GM18511 (cell line): ENCODE results near the gene ITGB5.
A peak's percentile ranks its signal among the peaks of the same experiment; 100 is the strongest.

Experiments used
- ATAC-seq: cut with Tn5 transposase; IDR thresholded peaks from one replicate; pipeline ENCODE4 v1.9.1; 2021; ENCODE audit warnings: mild to moderate bottlenecking, moderate library complexity; ENCODE audit not compliant: unreplicated experiment

ITGB5 gene

DNA sequence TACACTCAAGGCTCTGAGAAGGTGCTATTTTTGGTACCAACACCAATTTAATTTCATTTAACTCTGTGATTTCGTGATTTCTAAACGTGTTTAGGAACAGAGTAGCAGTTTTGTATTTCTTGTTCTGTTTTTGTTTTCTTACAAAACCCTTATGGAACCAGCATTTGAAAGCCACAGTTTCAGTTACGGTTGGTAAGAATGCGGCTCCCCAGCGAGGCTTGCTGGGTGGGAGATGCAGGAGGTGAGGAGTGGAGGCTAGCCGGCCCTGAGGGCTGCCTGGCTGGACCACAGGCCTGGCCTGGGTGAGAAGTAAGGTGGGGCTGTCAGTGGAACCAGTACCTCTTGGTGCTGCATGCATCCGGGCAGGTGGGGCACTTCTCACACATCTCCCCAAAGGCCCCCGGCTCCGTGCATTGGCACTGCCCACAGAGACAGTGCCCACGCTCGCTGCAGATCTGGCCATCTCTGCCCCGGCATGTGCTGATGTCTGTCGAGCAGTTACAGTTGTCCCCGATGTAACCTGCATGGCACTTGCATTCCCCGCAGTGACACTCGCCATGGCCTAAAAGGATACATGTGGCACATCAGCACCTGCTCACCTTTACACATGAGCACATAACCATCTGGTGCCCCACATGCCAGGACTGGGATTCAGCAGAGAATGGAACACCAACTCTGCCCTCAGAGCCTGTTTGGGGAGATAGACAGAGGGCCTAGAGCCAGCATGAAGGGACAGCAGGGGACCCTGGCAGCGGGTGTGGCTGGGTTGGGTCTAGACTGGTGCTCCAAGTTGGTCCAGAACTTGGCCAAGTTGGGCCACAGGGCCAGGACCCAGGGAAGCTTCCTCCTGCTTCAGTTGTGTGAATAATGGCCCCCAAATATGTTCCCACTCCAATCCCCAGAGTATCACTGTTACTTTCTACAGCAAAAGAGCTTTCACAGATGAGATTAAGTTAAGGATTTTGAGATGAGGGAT lies 113.5 kb downstream of the ITGB5 start:
- no peak for ATAC-seq

DNA sequence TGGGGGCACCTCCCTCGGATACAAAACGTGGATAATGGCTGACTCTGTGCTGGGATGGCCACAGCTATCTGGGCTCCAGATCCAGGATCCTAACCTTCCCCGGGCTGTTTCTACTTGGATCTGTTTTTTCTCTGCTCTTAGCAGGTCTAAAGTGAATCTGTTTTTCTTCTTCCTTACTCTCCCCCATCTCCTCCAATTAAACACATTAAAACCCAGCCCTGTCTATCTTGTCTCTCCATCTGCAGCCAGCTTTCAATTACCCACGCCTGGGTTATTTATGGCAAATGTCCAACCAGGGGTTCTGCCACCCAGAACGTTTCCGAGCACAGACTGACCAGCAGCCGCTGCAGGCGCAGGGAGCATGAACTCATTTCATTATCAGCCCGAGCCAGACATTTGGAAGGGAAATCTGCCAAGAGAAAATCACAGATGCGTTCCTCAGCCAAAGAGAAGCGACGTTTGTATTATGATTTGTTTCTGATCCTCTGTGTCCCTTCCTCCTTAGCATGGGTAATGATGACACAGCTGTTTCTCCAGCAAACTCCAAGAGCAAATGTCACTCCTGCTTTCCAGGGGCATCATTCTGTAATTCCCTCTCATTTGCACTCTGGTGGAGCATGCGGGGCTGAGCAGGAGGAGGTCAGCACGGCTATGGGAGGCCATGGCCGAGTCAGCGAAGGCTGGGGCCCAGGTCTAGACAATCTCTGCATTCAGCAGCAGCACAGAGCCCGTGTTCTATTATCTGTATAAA lies 114.9 kb downstream of the ITGB5 start:
- ATAC-seq: no peak

DNA sequence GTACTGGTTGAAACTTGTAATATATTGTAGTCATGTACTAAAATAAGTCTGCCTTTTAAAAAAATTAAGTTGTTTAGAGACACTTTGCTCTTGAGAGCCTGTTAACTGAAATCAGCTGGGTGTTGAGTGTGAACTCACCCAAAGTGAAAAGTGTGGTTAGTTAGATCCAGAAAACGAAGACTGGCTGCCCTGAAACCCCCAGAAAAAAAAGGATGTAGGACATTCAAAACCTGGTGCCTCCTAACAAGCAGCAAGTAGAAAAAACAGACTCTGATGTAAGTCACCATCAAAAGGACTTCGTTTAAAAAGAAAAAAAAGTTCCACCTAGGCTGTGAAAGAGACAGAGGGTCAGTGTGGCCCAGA lies 116.1 kb downstream of the ITGB5 start:
- ATAC-seq: no peak

GRCh38 chr3:124770336-124771082 lies 116.7 kb downstream of the ITGB5 start:
- ATAC-seq: no peak

GRCh38 chr3:124769462-124769861 lies 117.7 kb downstream of the ITGB5 start:
- no peak for ATAC-seq

DNA sequence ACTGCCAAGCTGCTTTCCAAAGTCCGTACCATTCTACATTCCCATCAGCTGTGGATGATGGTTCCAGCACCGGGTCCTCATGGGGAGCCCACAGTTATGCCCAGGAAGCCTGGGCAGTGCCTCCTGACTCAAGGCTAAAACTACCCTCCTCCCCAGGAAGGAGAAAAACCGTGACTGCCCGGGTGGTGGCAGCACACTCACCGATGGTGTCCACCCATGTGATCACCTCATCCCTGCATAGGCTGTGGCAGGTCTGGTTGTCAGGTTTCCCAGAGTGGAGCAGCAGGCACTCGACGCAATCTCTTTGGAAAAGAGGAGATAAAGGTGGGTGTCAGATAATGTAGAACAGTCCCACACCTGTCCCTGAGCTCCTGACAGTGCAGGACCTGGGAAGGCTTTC lies 118.4 kb downstream of the ITGB5 start:
- ATAC-seq: peak; percentile 51

DNA sequence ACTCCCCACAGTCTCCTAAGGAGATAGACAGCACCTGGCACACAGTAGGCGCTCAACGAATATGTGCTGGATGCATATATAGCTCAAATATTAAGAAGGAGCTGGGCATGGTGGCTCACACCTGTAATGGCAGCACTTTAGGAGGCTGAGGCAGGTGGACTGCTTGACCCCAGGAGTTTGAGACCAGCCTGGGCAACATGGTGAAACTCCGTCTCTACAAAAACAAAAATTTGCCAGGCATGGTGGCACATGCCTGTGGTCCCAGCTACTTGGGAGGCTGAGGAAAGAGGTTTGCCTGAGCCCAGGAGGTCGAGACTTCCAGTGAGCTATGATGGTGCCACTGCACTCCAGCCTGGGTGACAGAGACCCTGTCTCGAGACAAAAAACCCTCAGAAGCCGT lies 119.5 kb downstream of the ITGB5 start:
- no peak for ATAC-seq

DNA sequence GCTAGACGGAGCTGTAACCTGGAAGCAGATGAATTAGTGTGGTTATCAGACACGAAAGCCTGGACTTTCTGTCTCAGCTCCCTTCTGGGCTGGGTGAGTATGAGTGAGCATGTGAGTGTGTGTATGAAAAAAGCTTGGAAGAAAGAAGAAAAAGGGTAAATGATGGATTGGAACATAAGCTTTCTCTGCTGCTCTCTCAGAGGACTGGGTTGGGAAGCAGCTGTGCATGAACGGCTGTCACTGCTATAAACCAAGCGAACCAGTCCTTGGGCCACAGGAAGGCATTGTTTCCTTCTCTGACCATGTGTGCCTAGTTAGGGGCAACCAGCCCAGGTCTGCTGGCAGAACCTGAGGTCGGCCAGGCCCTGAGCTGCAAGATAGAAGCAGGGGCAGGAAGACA lies 119.9 kb downstream of the ITGB5 start:
- ATAC-seq: no peak

- ATAC-seq: no peak
Observed at GRCh38 chr3:124766113-124767095, 120.8 kb downstream of the ITGB5 start.

DNA sequence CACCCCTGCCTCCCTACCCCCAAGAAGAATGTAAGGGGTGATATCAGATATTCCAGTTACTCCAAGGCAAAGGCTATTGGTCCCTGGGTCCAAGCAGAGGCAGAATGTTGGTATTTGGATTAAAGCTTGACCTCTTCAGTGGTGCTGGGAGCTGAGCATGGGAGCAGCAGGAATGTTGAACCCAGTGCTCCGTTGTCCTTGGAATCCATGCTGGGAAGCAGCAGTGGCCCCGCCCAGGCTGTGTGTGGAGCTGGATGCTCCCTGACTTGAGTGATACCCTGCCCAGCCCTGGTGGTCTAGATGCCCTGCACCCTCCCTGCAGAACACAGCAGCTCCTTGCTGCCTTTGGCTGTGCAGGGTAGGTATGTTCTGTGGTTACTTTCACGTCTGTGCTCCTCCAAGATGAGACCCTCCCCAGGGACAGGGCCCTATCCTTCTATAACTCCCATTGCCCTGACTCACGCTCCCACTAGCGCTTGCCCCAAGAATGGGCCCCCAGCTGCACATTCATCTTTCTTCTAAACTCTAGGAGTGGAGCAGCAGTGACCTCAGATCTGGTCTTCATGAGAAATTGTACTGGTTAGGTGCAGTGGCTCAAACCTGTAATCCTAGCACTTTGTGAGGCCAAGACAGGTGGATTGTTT lies 121.8 kb downstream of the ITGB5 start:
- no peak for ATAC-seq

GRCh38 chr3:124764746-124765145 lies 122.4 kb downstream of the ITGB5 start:
- no peak for ATAC-seq

GRCh38 chr3:124763644-124764358 lies 123.4 kb downstream of the ITGB5 start:
- no peak for ATAC-seq

DNA sequence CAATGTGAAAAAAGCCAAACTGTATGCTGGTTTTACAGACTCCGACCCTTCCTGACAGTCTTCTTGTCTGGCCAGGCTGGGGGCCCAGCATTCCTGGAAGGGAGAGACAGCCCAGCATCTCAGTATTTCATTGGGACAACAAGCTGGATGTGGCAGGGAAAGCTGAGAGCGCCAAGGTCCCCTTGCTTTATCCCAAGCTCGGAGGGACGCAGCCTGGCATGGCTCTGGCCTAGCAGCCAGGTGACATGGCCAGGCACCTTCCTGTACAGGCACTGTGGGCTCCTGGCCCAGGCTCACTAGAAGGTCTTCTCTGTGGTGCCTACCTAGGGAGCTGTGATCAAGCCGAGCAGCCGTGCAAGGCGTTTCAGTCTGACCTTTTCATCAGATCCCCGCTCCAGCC lies 124.0 kb downstream of the ITGB5 start:
- no peak for ATAC-seq

DNA sequence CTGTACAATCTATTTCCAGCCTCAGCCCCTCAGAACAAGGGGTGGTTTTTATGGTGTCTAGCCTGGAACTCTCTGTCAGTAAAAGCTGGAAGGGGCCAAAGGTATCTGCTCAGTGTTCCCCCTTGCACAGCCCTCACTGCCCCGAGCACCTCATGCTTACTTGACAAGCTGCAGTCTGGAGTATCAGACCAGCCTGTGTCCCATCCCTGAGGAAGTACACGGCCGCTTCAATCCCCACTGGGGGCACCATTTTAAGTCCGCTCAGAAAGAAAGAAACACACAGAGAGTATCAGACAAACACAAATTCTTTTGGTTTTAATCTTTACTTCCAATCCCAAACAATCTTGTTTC lies 124.5 kb downstream of the ITGB5 start:
- no peak for ATAC-seq

- no peak for ATAC-seq
Observed at GRCh38 chr3:124761935-124762660, 125.1 kb downstream of the ITGB5 start.

- no peak for ATAC-seq
Observed at GRCh38 chr3:124761250-124761796, 125.8 kb downstream of the ITGB5 start.

- ATAC-seq: no peak
Observed at GRCh38 chr3:124760601-124761000, 126.6 kb downstream of the ITGB5 start.
